C1 segment of cervical spinal cord (tissue), 14 donors: Measurements from ENCODE around the gene CBL.

Experiments used
- DNase-seq, 14 donors: peaks; one replicate each; lab custom pipeline; 2025; lab: John Stamatoyannopoulos, UW

CBL gene

GRCh38 chr11:119205574-119206510 lies at the start of gene CBL:
TSS of gene CBL (plus strand) at chr11:119206339. CDS start at chr11:119206418, 79 bp downstream.
- DNase-seq: peak; percentile 69 to 96 (median 92)

DNA sequence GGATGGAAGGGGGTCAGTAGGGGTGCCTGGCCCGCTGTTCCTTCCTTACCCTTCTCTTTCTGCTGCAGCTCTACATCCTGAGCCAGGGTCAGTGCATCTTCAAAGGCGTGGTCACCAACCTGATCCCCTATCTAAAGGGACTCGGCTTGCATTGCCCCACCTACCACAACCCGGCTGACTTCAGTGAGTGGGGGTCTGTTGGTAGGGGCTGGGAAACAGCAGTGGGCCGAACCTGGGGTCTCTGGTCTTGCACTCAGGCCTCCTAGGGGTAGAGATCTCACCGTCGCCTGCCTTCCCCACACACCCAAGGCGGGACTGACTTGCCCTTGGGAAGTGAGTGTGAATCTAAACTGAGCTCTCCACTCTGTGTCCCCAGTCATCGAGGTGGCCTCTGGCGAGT lies 49.6 kb upstream of the CBL start:
- no peak for DNase-seq

DNA sequence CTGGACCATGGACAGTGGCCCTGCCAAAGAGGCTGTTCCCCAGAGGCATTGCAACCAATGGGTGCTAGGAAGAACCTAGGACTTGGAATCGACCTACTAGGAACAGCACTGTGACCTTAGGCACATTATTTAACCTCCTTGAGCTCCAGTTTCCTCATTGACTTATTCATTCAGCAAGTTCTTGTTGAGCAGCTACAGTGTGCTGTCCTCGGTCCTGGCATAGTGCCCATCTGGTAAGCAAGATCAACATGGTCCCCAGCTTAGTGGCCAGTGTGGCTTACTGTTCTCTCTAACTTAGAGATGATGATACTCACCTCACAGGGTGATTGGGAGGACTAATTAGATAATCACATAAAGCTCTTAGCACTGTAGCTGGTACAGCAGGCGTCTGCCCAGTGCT lies 49.1 kb upstream of the CBL start:
- no peak for DNase-seq

DNA sequence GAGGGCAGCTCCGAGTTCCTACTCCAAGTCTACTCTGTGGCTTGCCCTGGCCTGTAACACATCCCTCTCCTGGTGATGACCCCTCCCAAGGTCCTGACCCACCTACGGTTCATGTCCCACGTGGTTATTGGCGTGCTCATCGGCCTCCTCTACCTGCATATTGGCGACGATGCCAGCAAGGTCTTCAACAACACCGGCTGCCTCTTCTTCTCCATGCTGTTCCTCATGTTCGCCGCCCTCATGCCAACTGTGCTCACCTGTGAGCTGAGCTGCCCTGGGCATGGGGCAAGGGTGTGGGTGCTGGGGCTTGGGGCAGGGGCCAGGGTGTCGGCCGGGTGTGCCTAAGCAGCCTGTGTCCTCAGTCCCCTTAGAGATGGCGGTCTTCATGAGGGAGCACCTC lies 47.7 kb upstream of the CBL start:
- no peak for DNase-seq

DNA sequence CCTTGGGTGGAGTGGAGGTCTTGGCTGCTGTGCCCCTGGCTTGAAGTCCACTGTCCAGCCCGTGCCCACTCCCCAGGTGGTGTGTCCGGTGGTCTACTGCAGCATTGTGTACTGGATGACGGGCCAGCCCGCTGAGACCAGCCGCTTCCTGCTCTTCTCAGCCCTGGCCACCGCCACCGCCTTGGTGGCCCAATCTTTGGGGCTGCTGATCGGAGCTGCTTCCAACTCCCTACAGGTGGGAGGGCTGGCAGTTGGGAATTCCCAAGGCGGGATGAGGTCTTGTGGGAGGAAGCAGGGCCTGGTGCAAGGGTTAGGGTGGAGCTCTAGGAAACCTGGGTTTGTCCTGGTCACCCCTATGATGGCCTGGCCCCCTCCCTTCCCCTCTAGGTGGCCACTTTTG lies 46.0 kb upstream of the CBL start:
- DNase-seq: no peak

- no peak for DNase-seq
Observed at GRCh38 chr11:119161871-119162270, 44.3 kb upstream of the CBL start.

DNA sequence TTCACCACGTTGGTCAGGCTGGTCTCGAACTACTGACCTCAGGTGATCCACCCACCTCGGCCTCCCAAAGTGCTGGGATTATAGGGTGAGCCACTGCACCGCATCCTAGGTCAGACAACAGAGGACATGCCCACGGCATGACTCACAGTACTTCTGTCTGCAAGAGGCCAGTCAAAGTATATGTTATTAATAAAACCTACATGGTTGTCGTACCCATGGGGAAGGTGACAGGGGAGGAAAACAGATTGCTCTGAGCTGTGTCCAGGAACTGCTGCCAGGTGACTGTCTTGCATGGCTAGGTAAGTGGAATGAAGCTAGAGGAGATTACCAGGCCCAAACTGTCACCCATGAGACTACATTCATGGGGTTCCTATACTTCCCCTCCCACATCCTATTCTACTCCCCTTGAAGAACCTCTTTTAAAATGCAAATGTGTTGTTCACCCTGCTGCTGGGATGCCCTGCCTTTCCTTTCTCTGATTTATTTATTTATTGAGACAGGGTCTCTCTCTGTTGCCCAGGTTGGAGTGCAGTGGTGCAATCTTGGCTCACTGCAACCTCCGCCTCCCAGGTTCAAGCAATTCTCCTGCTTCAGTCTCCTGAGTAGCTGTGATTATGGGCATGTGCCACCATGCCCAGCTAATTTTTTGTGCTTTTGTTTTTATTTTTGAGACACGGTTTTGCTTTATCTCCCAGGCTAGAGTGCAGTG lies 39.6 kb upstream of the CBL start:
- DNase-seq: peak in 1 of 14 donors; percentile 81

- DNase-seq: peak in 1 of 14 donors; percentile 38
Observed at GRCh38 chr11:119167077-119167458, 39.1 kb upstream of the CBL start.

- no peak for DNase-seq
Observed at GRCh38 chr11:119167933-119168332, 38.2 kb upstream of the CBL start.

- DNase-seq: peak in 13 of 14 donors; percentile 27 to 76 (median 52)
Observed at GRCh38 chr11:119168471-119169281, 37.5 kb upstream of the CBL start, which contains the start of gene NLRX1. TSS of gene NLRX1 (plus strand) at chr11:119168725. CDS start at chr11:119171404, 2,679 bp downstream.

DNA sequence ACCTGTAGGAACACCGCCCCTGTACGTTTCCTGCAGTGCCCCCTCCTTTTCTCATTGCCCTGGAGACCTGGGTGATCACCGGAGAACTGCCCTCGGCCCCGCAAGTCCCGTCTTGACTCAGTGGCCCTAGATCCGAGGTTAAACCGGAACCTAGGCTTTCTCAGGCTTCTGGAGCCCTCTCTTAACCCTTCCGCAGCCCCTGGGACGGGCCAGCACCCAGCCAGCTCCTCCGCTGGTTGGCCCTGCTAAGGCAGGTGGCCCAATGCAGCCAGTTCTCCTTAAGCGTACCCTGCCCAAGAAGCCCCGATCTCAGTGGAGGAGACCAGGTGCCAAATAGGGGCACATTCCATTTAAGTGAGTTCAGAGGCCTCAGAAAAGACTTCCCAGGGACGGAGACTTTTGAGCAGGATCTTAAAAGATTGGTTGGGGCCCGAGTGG lies 36.8 kb upstream of the CBL start:
- peak in 4 of 14 donors; percentile 15 to 45 (median 31) for DNase-seq

GRCh38 chr11:119172513-119172912 lies 33.6 kb upstream of the CBL start:
- no peak for DNase-seq

DNA sequence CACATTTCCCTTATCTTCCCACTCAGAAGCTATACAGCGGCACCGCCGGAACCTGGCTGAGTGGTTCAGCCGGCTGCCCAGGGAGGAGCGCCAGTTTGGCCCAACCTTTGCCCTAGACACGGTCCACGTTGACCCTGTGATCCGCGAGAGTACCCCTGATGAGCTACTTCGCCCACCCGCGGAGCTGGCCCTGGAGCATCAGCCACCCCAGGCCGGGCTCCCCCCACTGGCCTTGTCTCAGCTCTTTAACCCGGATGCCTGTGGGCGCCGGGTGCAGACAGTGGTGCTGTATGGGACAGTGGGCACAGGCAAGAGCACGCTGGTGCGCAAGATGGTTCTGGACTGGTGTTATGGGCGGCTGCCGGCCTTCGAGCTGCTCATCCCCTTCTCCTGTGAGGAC lies 32.7 kb upstream of the CBL start:
- DNase-seq: no peak

GRCh38 chr11:119175493-119176077 lies 30.6 kb upstream of the CBL start:
- DNase-seq: no peak

DNA sequence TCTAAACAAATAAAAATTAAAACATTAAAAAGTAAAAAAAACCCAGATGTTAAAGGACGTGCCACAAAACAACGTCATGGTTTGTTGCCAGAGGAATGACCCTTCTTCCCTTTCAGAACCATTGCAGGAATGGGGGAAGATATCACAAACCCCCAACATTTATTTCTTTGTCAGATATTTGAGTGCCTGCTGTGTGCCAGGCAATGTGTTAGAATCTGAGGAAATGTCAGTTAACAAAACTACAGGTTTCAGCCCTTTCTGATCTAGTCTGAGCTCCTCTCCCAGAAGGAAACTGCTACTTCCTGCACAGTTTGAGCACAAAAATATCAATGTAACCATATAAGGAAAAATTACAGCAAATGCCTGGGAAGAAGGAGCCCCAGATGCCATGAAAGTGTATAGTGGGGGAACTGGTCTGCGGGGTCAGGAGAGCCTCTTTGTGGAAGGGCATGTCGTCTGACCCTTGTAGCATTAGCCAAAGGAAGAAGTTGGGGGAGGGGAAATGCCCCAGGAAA lies 27.9 kb upstream of the CBL start:
- no peak for DNase-seq

DNA sequence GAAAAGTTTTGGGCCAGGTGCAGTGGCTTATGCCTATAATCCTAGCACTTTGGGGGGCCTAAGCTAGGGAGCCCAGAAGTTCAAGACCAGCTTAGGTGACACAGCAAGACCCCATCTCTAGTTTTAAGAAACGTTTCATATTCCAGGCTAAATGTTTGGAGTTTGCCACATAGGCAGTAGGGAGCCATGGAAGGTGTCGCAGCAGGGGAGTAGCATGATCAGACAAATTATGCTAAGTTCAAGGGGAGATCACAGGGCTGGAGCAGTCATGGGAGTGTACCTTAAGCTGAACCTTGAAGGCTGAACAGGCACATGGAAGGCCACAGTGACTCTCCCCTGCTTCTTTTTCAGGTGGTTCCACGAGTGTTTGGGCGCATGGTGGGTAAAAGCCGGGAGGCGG lies 26.8 kb upstream of the CBL start:
- no peak for DNase-seq

- DNase-seq: no peak
Observed at GRCh38 chr11:119179983-119180382, 26.2 kb upstream of the CBL start.

DNA sequence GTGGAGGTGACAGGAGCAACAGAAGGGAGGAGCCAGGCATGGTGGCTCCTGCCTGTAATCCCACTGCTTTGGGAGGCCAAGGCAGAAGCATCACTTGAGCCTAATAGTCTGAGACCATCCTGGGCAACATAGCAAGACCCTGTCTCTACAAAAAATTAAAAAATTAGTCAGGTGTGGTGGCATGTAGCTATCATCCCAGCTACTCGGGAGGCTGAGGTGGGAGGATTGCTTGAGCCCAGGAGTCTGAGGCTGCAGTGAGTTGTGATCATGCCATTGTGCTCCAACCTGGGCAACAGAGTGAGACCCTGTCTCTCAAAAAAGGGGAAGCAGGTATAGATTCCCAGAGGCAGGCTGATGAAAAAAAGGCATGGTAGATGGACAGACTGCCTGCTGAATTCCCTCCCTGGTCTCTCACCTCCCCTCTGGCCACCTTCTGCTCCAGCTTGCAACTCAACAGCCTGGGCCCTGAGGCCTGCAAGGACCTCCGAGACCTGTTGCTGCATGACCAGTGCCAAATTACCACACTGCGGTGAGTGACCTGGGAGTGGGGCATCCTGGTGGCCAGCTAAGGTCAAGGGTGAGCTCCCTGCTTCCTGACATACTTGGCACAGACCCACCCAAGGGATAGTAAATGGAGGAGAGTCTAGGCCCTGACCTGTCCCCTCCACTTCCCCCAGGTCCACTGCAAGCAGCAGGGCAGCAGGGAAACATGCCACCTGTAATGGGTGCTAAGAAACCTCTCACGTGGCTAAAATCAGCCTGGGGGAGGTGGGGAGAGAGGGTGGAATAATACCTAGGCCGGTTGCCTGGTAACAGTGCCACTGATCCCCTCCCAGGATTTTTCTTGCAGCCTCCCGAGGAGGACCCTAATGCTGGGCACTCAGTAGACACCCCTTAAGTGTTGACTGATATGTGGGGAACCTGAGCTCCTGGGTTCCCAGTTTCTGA lies 25.1 kb upstream of the CBL start:
- DNase-seq: no peak

DNA sequence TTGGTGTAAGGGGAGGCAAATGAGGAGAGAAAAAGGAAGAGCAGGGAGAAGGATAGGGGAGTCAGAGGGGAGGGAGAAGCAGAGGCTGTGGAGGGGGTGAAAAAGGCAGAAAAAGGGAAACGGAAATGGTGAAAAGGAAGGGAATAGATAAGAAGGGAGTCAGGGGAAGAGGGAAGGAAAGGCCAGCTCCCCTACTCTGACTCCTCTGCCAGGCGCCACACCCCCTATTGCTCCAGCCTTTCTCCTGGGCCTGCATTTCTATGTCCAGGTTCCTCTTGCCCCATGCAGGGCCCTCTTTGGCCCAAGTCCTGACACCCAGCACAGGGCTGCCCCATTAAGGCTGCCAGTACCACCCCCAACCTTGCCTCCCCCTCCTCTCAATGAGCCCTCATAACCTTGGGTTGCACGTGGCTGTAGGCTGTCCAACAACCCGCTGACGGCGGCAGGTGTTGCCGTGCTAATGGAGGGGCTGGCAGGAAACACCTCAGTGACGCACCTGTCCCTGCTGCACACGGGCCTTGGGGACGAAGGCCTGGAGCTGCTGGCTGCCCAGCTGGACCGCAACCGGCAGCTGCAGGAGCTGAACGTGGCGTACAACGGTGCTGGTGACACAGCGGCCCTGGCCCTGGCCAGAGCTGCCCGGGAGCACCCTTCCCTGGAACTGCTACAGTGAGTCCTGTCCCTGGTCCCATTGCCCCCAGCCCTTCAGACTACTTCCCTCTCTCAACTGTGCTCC lies 24.3 kb upstream of the CBL start:
- no peak for DNase-seq
